ENCODE results near the gene ABCA3. TPM values are rescaled to one million over a fixed set of nuclear protein-coding genes. Genes with fewer than 3 reads are reported as not detected.

Gene ABCA3
- total RNA-seq, 4 donors from 2014 or later = 3.4 to 8.6 (median 3.7) TPM

GRCh38 chr16:2235695-2236336, 104.7 kb downstream of the ABCA3 start:
- WGBS, 2 donors (ENCODE audit: low coverage in 1 of 2) = 64% methylated on average over 19 of the region's 19 CpGs; no CpG with 5 or more reads in 1 of the 2 donors
- peaks cover 13 to 38% (median 23%) of the 10 kb centered on the region in 4 donors for H3K4me1 ChIP-seq
- H3K36me3 ChIP-seq = peaks cover 0 to 42% (median 9%) of the 10 kb centered on the region in 4 donors
- H3K9me3 ChIP-seq = no peaks in the 10 kb centered on the region
- H3K27ac ChIP-seq = no peak overlapping the region
- DNase-seq = no peak
- no peak for TF ChIP-seq POLR2AphosphoS5 (IDR thresholded peaks at IDR 0.05)
- TF ChIP-seq CTCF (IDR thresholded peaks at IDR 0.05) = no peak
- TF ChIP-seq EP300 (IDR thresholded peaks at IDR 0.05; ENCODE audit: low read depth) = no peak
- no peak for TF ChIP-seq POLR2A (IDR thresholded peaks at IDR 0.05)
- intact Hi-C loops (cut with DNase I; ENCODE audit: low total_unique reads) (loop anchor here (10.0 kb wide), 1 partner anchor 231 kb away; the partner anchor contains the start of gene ZNF598), in situ Hi-C loops (cut with MboI; ENCODE audit: low pct_ligation_motif_present in 1 of 4, low pct_unique_long_range_greater_than_20kb in 1 of 4, low sequenced_read_pairs in 3 of 4) (no loop called here)
- peaks cover 36% of the 10 kb centered on the region for H3K27me3 ChIP-seq
- no peak overlapping the region for H3K4me3 ChIP-seq

GRCh38 chr16:2235234-2235651, 105.3 kb downstream of the ABCA3 start:
- WGBS, 2 donors (ENCODE audit: low coverage in 1 of 2) = 89% methylated on average over 10 of the region's 28 CpGs; no CpG with 5 or more reads in 1 of the 2 donors
- DNase-seq = no peak
- H3K4me3 ChIP-seq = no peak overlapping the region
- in situ Hi-C loops (cut with MboI; ENCODE audit: low pct_ligation_motif_present in 1 of 4, low pct_unique_long_range_greater_than_20kb in 1 of 4, low sequenced_read_pairs in 3 of 4) (no loop called here), intact Hi-C loops (cut with DNase I; ENCODE audit: low total_unique reads) (loop anchor here (10.0 kb wide), 1 partner anchor 230 kb away; the partner anchor contains the start of gene ZNF598)
- H3K4me1 ChIP-seq = peaks cover 13 to 38% (median 23%) of the 10 kb centered on the region in 4 donors
- H3K27ac ChIP-seq = no peak overlapping the region
- peaks cover 0 to 42% (median 9%) of the 10 kb centered on the region in 4 donors for H3K36me3 ChIP-seq
- no peaks in the 10 kb centered on the region for H3K9me3 ChIP-seq
- no peak for TF ChIP-seq CTCF (IDR thresholded peaks at IDR 0.05)
- TF ChIP-seq EP300 (IDR thresholded peaks at IDR 0.05; ENCODE audit: low read depth) = no peak
- TF ChIP-seq POLR2AphosphoS5 (IDR thresholded peaks at IDR 0.05) = no peak
- no peak for TF ChIP-seq POLR2A (IDR thresholded peaks at IDR 0.05)
- H3K27me3 ChIP-seq = peaks cover 36% of the 10 kb centered on the region

GRCh38 chr16:2234813-2235170, 105.7 kb downstream of the ABCA3 start:
- in situ Hi-C loops (cut with MboI; ENCODE audit: low pct_ligation_motif_present in 1 of 4, low pct_unique_long_range_greater_than_20kb in 1 of 4, low sequenced_read_pairs in 3 of 4) = no loop called here
- H3K36me3 ChIP-seq = peaks cover 0 to 44% (median 10%) of the 10 kb centered on the region in 4 donors
- 86% methylated on average over 11 of the region's 18 CpGs; no CpG with 5 or more reads in 1 of the 2 donors for WGBS, 2 donors (ENCODE audit: low coverage in 1 of 2)

More at GRCh38 chr16:2234813-2235170, 105.7 kb downstream of the ABCA3 start:
- no peak overlapping the region for H3K4me3 ChIP-seq
- TF ChIP-seq POLR2A (IDR thresholded peaks at IDR 0.05) (no peak), POLR2AphosphoS5 (IDR thresholded peaks at IDR 0.05) (no peak), EP300 (IDR thresholded peaks at IDR 0.05; ENCODE audit: low read depth) (no peak), CTCF (IDR thresholded peaks at IDR 0.05) (no peak)
- no peak overlapping the region for H3K27ac ChIP-seq
- no peak for DNase-seq
- H3K27me3 ChIP-seq = peaks cover 36% of the 10 kb centered on the region
- H3K4me1 ChIP-seq = peaks cover 13 to 38% (median 23%) of the 10 kb centered on the region in 4 donors
- intact Hi-C loops (cut with DNase I; ENCODE audit: low total_unique reads) = loop anchor here (10.0 kb wide), 1 partner anchor 230 kb away; the partner anchor contains the start of gene ZNF598
- H3K9me3 ChIP-seq = no peaks in the 10 kb centered on the region
